A549 treated with AZD2906 at 1 μM for 4 hours (cell line): Measurements from ENCODE around the gene DNAJC10. TPM values are rescaled to one million over a fixed set of nuclear protein-coding genes. Genes with fewer than 3 reads are reported as not detected.

Experiments
- total RNA-seq: library from RNA; stranded (reverse); fragments of 200-300 nt; extraction: Qiagen RNA extraction; gene quantifications from 5 replicates; pipeline ENCODE4 v1.2.3, GENCODE V29; 2022

DNAJC10 gene
- 52.1 to 67.2 TPM (median 63.3 TPM) in 5 replicates for total RNA-seq

DNA sequence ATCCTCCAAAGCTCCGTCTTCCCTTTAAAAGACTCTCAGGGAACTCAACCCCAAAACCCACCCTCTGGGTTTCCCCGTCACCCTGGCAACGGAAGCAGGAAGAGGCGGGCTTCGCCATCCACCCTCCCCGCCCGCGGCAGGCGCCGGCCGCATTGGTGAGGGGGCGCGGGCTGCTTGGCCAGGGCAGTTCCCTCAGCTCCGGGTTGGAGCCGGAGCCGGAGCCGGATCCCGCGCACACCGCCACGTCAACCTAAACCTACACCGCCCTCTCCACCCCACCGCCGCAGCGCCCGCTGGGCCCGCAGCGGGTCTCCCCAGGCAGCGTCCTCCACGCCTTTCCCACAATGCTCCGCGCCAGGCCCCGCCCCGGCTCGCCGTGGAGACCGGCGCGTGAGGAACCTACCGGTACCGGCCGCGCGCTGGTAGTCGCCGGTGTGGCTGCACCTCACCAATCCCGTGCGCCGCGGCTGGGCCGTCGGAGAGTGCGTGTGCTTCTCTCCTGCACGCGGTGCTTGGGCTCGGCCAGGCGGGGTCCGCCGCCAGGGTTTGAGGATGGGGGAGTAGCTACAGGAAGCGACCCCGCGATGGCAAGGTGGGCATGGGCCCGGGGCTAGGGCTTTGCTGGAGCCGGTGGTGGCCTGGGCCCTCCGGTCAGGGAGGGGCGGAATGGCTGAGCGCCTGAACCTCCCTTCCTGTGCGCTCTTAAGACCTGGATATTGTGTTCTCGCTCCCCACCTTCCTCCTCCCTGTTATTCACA, at the start of gene DNAJC10:
Gene DNAJC10, plus strand, starts transcription at position 366 of the 758 bp plus-strand sequence. CDS start 1,830 bp downstream, outside the sequence.

Other genes starting within 250 kb of the DNAJC10 start
- gene FRZB, start 150.4 kb downstream of the DNAJC10 start, total RNA-seq, result 0.04 to 0.13 TPM (median 0.11 TPM) in 5 replicates